ENCODE results near the gene ARHGAP21.

Gene ARHGAP21

GRCh38 chr10:24618401-24618800, 105.3 kb downstream of the ARHGAP21 start:
- no peak for TF ChIP-seq CTCF (IDR thresholded peaks at IDR 0.05; ENCODE audit: low read depth, low read length, missing control alignments)
- no peak for DNase-seq (ENCODE audit: low read depth)
- H3K4me3 ChIP-seq (ENCODE audit: low read depth, low read length), result no peak overlapping the region
- in situ Hi-C loops (cut with HindIII; ENCODE audit: low sequenced_read_pairs), result no loop called here

- no peak for DNase-seq (ENCODE audit: low read depth)
- in situ Hi-C loops (cut with HindIII; ENCODE audit: low sequenced_read_pairs), result no loop called here
- peak; percentile 77 for TF ChIP-seq CTCF (IDR thresholded peaks at IDR 0.05; ENCODE audit: low read depth, low read length, missing control alignments)
- no peak overlapping the region for H3K4me3 ChIP-seq (ENCODE audit: low read depth, low read length)
Observed at GRCh38 chr10:24617771-24618396, 105.8 kb downstream of the ARHGAP21 start.

- no peak overlapping the region for H3K4me3 ChIP-seq (ENCODE audit: low read depth, low read length)
- no peak for DNase-seq (ENCODE audit: low read depth)
- in situ Hi-C loops (cut with HindIII; ENCODE audit: low sequenced_read_pairs), result no loop called here
- TF ChIP-seq CTCF (IDR thresholded peaks at IDR 0.05; ENCODE audit: low read depth, low read length, missing control alignments), result no peak
Observed at GRCh38 chr10:24616536-24616935, 107.2 kb downstream of the ARHGAP21 start.

- no peak overlapping the region for H3K4me3 ChIP-seq (ENCODE audit: low read depth, low read length)
- no peak for DNase-seq (ENCODE audit: low read depth)
- in situ Hi-C loops (cut with HindIII; ENCODE audit: low sequenced_read_pairs), result no loop called here
- no peak for TF ChIP-seq CTCF (IDR thresholded peaks at IDR 0.05; ENCODE audit: low read depth, low read length, missing control alignments)
Observed at GRCh38 chr10:24606021-24606420, 117.7 kb downstream of the ARHGAP21 start.

- in situ Hi-C loops (cut with HindIII; ENCODE audit: low sequenced_read_pairs), result no loop called here
- DNase-seq (ENCODE audit: low read depth), result no peak
- no peak for TF ChIP-seq CTCF (IDR thresholded peaks at IDR 0.05; ENCODE audit: low read depth, low read length, missing control alignments)
- H3K4me3 ChIP-seq (ENCODE audit: low read depth, low read length), result no peak overlapping the region
Observed at GRCh38 chr10:24605141-24605540, 118.5 kb downstream of the ARHGAP21 start.

- TF ChIP-seq CTCF (IDR thresholded peaks at IDR 0.05; ENCODE audit: low read depth, low read length, missing control alignments), result no peak
- no peak for DNase-seq (ENCODE audit: low read depth)
- in situ Hi-C loops (cut with HindIII; ENCODE audit: low sequenced_read_pairs), result no loop called here
- no peak overlapping the region for H3K4me3 ChIP-seq (ENCODE audit: low read depth, low read length)
Observed at GRCh38 chr10:24603333-24603732, 120.4 kb downstream of the ARHGAP21 start.

All from astrocyte of the cerebellum (primary cell).